SK-N-DZ (cell line): Measurements from ENCODE around the gene MSMP.

Experiments
- small RNA-seq, 2 experiments: library from RNA; depleted of rRNA; stranded (forward); fragments of <200 nt; gene quantifications; one replicate each; pipeline ENCODE3, GENCODE V24; 2014

The MSMP gene

Small RNA genes within 50 kb of the gene (small RNA-seq; reads per million reads assigned to genes)
- 0 to 0.03 reads per million in 2 experiments for gene MIR6853
